SHP77 treated with DMSO at 0.1 percent for 48 hours (cell line): ENCODE results near the gene ABCA6.

Source experiments
- DNase-seq: peaks from one replicate; lab custom pipeline; 2025; lab: John Stamatoyannopoulos, UW

Gene ABCA6

DNA sequence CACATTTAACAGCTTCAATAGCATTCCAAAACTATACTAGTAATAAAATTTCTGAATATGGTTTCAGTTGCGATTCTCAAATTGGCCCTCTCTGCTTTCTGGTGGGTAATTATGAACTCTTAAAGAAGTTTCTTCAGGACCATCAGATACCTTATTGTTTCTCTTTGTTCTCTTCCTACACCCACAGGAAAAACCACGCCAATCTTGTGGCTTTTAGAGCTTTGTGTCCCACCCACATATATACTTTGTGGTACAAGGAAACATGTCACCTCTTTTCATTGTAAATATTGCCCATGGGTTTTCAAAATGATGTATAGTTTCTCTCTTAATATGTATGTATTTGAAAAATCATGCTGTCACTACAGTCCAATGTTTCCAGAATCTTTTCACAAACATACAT, 93.1 kb downstream of the ABCA6 start:
- no peak for DNase-seq

DNA sequence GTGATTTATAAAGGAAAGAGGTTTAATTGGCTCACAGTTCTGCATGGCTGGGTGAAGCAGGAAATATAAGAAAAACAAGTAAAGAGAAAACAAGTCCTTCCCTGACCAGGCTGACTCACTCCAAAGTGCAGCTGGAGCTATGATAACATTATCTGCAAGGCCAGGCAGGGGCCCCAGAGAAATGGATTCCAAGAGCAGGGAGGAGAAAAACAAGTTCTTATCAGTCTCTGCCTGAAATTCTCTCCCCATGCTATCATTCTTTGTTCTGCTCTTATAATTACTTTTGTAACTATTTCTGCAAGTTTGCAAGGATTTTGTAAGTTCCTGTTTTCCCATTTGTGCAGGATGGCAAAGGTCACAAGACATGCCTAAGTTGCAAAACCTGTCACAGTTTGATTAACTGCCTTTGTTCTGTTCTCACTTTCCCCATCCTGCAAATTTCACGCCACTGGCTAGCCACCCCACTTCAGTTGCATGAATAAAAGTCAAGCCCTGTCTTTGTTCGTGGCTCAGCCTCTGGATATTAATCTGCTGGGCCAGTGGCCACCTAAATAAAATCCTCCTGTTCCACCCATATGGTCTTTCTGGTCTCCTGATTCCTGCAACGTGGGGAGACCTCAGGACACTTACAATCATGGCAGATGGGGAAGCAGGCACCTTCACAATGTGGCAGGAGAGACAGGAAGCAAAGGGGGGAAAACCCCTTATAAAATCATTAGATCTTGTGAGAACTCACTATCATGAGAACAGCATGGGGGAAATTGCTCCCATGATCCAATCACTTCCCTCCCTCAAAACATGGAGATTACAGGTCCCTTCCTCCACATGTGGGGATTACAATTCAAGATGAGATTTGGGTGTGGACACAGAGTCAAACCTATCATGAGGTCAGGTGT, 94.1 kb downstream of the ABCA6 start:
- DNase-seq, result no peak

DNA sequence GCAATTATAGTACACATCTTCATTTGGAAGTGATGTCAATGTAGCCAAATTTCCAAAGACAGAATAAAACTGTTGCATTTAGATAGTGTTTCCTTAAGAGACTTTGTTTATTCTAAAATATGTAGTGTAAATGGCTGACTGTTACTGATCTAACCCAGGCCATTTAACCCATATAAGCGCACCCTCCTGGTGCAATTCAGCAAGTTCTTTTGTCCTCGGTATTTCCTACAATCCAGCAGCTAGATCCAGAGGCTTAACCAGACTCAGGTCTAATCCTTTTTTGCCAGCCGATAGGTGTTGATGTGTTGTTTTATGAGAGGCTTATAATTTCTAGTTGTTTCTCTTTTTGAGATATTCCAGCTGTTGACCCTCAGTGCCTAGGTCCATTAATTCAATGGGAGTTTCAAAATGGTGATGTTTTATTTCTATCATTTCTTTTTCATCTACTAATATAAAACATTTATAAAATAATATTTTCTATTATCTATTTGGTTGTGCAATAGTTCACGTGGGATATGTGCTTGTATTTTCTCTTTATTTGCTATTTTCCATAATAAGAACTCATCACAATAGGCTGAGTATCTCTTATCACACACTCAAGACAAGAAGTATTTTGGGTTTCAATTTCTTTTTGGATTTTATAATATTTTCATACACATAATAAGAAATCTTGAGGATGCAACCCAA, 95.4 kb downstream of the ABCA6 start:
- DNase-seq, result no peak

DNA sequence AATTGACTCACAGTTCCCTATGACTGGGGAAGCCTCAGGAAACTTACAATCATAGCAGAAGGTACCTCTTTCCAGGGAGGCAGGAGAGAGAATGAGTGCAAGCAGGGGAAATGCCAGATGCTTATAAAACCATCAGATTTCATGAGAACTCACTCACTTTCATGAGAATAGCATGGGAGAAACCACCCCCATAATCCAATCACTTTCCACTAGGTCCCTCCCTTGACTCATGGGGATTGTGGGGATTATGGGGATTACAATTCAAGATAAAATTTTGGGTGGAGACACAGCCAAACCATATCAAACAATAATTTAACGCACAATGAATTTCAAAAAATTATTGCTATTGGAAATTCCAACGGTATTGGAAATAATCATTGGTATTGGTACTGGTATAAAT, 96.0 kb downstream of the ABCA6 start:
- DNase-seq, result no peak

DNA sequence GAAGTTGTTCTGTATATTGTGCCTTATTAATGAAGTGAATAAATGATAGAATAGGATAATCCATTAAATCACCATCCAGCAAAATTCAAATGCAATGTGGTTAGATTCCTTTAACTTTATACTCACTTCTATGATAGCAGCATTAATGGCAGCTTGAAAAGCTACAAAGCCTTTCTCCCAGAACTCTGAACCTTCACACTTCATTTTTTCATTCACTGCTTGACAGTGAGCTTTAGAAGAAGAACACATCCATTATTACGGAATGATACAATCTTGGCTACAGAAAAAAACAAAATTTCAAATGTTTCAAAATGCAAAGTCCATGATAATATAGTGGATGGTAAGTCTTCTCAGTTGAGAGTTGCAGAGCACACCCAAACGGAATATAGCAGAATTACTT, 97.3 kb downstream of the ABCA6 start:
- no peak for DNase-seq

DNA sequence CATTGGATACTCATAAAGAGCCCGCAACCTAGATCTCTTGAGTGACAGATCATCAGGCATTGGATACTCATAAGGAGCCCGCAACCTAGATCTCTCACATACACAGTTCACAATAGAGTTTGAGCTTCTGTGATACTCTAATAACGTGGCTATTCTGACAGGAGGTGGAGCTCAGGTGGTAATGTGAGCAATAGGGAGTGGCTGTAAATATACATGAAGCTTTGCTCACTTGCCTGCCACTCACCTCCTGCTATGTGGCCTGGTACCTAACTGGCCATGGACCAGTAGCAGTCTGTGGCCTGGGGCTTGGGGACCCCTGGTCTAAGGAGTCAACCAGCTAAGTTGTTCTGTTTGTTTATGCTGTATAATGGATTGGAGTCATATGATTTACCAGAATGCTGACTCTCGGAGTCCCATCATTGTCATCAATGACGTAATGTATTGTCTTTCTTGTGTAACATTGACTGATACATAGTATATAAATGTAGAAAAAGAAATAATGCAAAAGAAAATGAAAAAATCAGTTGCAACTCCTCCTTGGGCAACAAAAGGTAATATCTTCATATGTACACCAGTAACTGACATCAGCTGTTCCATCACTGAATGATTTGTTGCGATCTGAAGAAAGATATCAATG, 98.5 kb downstream of the ABCA6 start:
- DNase-seq, result no peak

DNA sequence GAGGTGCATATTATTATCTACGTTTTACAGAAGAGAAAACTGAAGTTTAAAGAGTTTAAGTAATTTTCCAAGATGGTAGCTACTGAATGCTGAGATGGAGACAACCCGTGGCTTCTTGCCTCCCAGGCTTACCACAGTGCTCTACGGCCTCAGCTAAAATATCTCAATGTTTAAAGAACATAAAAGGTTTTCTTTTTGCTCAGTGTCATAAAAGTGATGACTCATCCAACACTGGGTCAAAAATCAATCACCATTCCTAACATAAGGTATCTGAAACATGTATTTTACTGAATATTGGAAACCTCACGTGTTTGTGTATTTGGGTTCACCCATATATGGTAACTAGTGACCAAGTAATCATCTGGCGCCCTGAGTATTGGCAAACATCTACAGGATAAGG, 99.4 kb downstream of the ABCA6 start:
- DNase-seq, result no peak

DNA sequence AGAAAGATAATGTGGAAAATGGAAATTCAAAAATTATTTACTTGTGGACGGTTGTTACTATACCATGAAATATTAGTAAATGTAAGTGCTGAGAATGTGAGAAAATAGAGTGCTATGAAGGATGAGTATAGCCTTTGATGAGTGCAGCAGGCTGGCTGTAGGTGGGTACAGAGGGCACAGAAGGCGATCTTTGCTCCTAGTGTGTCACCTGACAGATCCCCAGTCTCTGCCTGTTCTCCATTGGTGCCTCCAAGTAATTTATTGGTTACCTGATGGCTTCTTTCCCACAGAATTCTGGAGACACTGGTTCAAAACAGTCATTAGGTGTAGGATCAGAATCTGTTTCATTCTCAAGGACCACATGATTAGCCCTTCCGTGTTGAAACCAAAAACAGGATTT, 109.9 kb downstream of the ABCA6 start:
- no peak for DNase-seq

DNA sequence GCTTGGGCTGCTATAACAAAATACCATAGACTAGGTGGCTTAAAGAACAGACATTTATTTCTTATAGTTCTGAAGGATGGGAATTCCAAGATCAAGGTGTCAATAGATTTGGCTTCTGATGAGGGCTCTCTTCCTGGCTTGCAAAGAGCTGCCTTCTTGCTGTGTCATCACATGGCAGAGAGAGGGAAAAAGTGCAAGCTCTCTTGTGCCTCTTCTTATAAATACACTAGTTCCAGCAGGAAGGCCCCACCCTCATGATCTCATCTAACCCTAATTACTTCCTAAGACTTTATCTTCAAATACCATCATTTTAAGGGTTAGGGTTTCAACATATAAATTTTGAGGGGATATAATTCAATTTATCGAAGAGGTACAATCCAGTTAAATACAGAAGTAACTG, 111.5 kb downstream of the ABCA6 start:
- DNase-seq, result no peak
